WTC11 (cell line): ENCODE data around the gene BCAS1.

ENCODE experiments used
- ATF3 ChIP-seq: sonication (generic); formaldehyde crosslinking; conservative IDR thresholded peaks from 2 replicates; pipeline ENCODE4 v1.8.1; 2022; ENCODE audit warnings: mild to moderate bottlenecking, missing genetic modification reagents
- MAX ChIP-seq: sonication (generic); formaldehyde crosslinking; IDR thresholded peaks from 2 replicates; pipeline ENCODE4 v1.8.0; 2022; ENCODE audit warnings: mild to moderate bottlenecking, missing genetic modification reagents
- NR1H2 ChIP-seq: sonication (generic); formaldehyde crosslinking; IDR thresholded peaks from 2 replicates; pipeline ENCODE4 v1.9.0; 2021; ENCODE audit warnings: mild to moderate bottlenecking, moderate library complexity, missing genetic modification reagents
- PREB ChIP-seq: sonication (generic); formaldehyde crosslinking; IDR thresholded peaks from 2 replicates; pipeline ENCODE4 v1.8.1; 2022; ENCODE audit warnings: mild to moderate bottlenecking, missing genetic modification reagents, moderate library complexity, borderline replicate concordance
- SMAD3 ChIP-seq: sonication (generic); formaldehyde crosslinking; IDR thresholded peaks from 2 replicates; pipeline ENCODE4 v1.8.0; 2022; ENCODE audit warnings: missing genetic modification reagents, mild to moderate bottlenecking, borderline replicate concordance
- TP53 ChIP-seq: sonication (generic); formaldehyde crosslinking; IDR thresholded peaks from 2 replicates; pipeline ENCODE4 v1.8.1; 2023; ENCODE audit warnings: mild to moderate bottlenecking, missing genetic modification reagents
- TF ChIP-seq, protein P1 (sequence below): fragments of 200-600 bp; IDR thresholded peaks from 2 replicates; pipeline ENCODE4 v1.8.0; 2022; ENCODE audit warnings: antibody characterized with exemption
- TF ChIP-seq, protein P2 (sequence below): sonication (generic); formaldehyde crosslinking; IDR thresholded peaks from 2 replicates; pipeline ENCODE4 v1.8.0; 2022; ENCODE audit warnings: mild to moderate bottlenecking, missing genetic modification reagents
- TF ChIP-seq, protein P3 (sequence below): sonication (generic); formaldehyde crosslinking; IDR thresholded peaks from 2 replicates; pipeline ENCODE4 v1.8.0; 2023; ENCODE audit warnings: mild to moderate bottlenecking, missing genetic modification reagents

DNA sequence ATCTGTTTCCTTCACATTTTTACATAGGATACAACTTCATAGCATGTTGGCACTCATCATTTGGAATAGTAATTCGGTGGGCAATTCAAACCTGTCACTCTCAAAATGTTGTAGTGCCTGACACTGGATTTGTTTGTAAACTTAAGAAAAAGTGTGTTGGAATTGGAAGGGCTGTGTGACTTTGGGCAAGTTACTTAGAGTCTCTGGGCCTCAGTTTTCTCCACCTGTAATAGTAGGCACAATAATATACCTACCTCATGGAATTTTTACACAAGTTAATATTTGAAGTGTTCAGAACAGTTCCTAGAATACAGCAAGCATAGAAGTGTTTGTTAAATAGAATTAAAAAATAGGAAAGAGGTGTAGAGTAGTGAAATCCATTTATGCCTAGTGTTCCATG lies 15.0 kb upstream of the BCAS1 start:
- TF ChIP-seq, protein P1, sequence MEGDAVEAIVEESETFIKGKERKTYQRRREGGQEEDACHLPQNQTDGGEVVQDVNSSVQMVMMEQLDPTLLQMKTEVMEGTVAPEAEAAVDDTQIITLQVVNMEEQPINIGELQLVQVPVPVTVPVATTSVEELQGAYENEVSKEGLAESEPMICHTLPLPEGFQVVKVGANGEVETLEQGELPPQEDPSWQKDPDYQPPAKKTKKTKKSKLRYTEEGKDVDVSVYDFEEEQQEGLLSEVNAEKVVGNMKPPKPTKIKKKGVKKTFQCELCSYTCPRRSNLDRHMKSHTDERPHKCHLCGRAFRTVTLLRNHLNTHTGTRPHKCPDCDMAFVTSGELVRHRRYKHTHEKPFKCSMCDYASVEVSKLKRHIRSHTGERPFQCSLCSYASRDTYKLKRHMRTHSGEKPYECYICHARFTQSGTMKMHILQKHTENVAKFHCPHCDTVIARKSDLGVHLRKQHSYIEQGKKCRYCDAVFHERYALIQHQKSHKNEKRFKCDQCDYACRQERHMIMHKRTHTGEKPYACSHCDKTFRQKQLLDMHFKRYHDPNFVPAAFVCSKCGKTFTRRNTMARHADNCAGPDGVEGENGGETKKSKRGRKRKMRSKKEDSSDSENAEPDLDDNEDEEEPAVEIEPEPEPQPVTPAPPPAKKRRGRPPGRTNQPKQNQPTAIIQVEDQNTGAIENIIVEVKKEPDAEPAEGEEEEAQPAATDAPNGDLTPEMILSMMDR = no peak
- TF ChIP-seq, protein P2, sequence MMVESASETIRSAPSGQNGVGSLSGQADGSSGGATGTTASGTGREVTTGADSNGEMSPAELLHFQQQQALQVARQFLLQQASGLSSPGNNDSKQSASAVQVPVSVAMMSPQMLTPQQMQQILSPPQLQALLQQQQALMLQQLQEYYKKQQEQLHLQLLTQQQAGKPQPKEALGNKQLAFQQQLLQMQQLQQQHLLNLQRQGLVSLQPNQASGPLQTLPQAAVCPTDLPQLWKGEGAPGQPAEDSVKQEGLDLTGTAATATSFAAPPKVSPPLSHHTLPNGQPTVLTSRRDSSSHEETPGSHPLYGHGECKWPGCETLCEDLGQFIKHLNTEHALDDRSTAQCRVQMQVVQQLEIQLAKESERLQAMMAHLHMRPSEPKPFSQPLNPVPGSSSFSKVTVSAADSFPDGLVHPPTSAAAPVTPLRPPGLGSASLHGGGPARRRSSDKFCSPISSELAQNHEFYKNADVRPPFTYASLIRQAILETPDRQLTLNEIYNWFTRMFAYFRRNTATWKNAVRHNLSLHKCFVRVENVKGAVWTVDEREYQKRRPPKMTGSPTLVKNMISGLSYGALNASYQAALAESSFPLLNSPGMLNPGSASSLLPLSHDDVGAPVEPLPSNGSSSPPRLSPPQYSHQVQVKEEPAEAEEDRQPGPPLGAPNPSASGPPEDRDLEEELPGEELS (CRISPR knock-in tag) = no peak
- TF ChIP-seq PREB (CRISPR knock-in tag) (no peak), SMAD3 (no peak), ATF3 (no peak), MAX (CRISPR knock-in tag) (no peak), TP53 (no peak), NR1H2 (CRISPR knock-in tag) (no peak)
- TF ChIP-seq, protein P3, sequence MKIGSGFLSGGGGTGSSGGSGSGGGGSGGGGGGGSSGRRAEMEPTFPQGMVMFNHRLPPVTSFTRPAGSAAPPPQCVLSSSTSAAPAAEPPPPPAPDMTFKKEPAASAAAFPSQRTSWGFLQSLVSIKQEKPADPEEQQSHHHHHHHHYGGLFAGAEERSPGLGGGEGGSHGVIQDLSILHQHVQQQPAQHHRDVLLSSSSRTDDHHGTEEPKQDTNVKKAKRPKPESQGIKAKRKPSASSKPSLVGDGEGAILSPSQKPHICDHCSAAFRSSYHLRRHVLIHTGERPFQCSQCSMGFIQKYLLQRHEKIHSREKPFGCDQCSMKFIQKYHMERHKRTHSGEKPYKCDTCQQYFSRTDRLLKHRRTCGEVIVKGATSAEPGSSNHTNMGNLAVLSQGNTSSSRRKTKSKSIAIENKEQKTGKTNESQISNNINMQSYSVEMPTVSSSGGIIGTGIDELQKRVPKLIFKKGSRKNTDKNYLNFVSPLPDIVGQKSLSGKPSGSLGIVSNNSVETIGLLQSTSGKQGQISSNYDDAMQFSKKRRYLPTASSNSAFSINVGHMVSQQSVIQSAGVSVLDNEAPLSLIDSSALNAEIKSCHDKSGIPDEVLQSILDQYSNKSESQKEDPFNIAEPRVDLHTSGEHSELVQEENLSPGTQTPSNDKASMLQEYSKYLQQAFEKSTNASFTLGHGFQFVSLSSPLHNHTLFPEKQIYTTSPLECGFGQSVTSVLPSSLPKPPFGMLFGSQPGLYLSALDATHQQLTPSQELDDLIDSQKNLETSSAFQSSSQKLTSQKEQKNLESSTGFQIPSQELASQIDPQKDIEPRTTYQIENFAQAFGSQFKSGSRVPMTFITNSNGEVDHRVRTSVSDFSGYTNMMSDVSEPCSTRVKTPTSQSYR (CRISPR knock-in tag) = no peak
